ENCODE measurements around the gene TRIM25.

The TRIM25 gene

DNA sequence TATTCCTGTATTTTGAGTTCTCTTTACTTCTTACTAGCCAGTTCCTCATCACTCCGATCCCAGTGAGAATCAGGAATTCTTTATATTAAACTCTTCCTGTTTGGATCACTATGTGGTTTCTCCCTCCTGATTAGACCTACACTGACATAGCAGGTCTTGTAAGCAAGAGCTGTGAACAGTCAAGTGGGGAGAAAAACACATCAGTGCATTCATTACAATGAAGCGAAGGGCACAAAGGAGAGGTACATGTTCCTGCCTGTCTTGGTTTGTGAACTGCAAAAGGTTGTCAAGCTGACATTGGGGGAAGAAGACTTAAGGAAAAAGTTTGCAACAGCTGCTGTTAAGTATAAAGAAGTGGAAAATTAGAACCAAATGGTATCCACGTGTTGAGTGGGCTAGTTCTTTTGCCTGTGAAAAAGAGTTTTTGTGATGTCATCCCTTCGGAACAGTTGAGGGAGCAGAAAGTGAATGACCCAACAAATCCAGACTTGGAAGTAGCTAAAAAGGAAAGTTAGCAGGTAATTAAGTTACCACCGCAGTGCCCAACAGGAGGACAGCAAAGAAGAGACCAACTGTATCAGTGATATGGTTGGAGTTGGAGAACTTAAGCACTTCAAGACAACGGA lies 23.0 kb upstream of the TRIM25 start:
- Histone ChIP-seq H3K9ac (ENCODE audit: low read depth, low read length) (no peak overlapping the region), H3K9me3 (ENCODE audit: control insufficient read depth, insufficient read depth, low read length) (no peaks in the 10 kb centered on the region), H3K27me3 (ENCODE audit: control insufficient read depth, insufficient read depth, low read length) (no peaks in the 10 kb centered on the region), H3K4me3 (ENCODE audit: low read depth, low read length) (no peak overlapping the region), H3K4me1 (ENCODE audit: control insufficient read depth, insufficient read depth, low read length) (no peaks in the 10 kb centered on the region), H3K36me3 (ENCODE audit: control insufficient read depth, insufficient read depth, low read length) (peaks cover 5% of the 10 kb centered on the region)

DNA sequence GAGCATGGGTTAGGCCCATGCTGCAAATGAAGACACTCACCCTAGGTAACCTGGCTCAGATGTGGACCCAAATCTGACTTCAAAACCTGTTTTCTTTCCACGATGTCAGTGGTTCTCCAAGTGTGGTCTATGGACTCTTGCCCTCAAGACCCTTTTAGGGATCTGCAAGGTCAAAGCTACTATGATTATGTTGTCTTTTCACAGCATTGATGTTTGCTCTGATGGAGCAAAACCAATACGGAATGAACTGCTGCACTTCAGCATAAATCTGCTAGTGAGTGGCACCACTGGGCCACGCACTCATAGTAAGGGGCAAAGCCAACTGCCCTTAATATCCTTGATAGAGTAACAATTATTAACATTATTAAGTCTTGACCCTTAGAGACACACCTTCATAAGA lies 21.6 kb upstream of the TRIM25 start:
- Histone ChIP-seq H3K4me1 (ENCODE audit: control insufficient read depth, insufficient read depth, low read length) (no peaks in the 10 kb centered on the region), H3K36me3 (ENCODE audit: control insufficient read depth, insufficient read depth, low read length) (peaks cover 5% of the 10 kb centered on the region), H3K4me3 (ENCODE audit: low read depth, low read length) (no peak overlapping the region), H3K9me3 (ENCODE audit: control insufficient read depth, insufficient read depth, low read length) (no peaks in the 10 kb centered on the region), H3K27me3 (ENCODE audit: control insufficient read depth, insufficient read depth, low read length) (no peaks in the 10 kb centered on the region), H3K9ac (ENCODE audit: low read depth, low read length) (no peak overlapping the region)

DNA sequence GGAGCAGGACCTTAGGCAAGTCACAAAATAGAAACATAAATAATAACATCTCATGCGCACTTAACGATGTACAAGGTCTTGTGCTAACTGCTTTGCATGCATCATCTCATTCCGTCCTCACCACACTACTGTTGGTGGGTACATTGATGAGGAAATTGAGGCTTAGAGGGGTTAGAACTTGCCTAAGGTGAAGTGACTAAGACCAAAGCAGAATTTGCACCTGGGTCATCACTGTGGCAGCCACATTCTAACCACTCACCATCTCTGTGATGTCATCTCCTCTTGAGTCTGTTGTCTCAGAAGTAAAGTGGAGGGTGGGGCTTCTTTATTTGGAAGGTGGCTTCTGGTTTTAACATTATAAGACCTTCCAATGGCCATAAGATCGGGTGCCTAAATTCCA lies 20.4 kb upstream of the TRIM25 start:
- H3K9me3 ChIP-seq (ENCODE audit: control insufficient read depth, insufficient read depth, low read length), result no peaks in the 10 kb centered on the region
- no peaks in the 10 kb centered on the region for H3K27me3 ChIP-seq (ENCODE audit: control insufficient read depth, insufficient read depth, low read length)
- H3K9ac ChIP-seq (ENCODE audit: low read depth, low read length), result no peak overlapping the region
- no peak overlapping the region for H3K4me3 ChIP-seq (ENCODE audit: low read depth, low read length)
- peaks cover 5% of the 10 kb centered on the region for H3K36me3 ChIP-seq (ENCODE audit: control insufficient read depth, insufficient read depth, low read length)
- no peaks in the 10 kb centered on the region for H3K4me1 ChIP-seq (ENCODE audit: control insufficient read depth, insufficient read depth, low read length)

DNA sequence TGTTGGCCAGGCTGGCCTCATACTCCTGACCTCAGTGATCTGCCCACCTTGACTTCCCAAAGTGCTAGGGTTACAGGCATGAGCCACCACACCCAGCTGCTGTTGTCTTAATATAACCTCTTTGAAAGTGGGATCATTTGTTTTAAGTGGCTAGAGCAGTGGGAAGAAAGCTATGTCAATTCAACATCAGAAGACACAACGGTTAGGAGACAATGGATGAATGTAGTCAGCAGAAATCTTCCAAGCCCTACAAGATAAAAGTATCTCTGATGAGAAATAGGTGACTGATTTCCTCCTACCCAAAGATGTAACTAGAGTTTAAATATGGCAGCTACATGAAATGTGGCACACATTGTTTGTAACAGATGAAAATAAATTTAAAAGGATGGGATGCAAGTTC lies 20.0 kb upstream of the TRIM25 start:
- H3K9me3 ChIP-seq (ENCODE audit: control insufficient read depth, insufficient read depth, low read length), result no peaks in the 10 kb centered on the region
- H3K4me1 ChIP-seq (ENCODE audit: control insufficient read depth, insufficient read depth, low read length), result no peaks in the 10 kb centered on the region
- H3K4me3 ChIP-seq (ENCODE audit: low read depth, low read length), result no peak overlapping the region
- H3K27me3 ChIP-seq (ENCODE audit: control insufficient read depth, insufficient read depth, low read length), result no peaks in the 10 kb centered on the region
- H3K36me3 ChIP-seq (ENCODE audit: control insufficient read depth, insufficient read depth, low read length), result peaks cover 5% of the 10 kb centered on the region
- no peak overlapping the region for H3K9ac ChIP-seq (ENCODE audit: low read depth, low read length)

DNA sequence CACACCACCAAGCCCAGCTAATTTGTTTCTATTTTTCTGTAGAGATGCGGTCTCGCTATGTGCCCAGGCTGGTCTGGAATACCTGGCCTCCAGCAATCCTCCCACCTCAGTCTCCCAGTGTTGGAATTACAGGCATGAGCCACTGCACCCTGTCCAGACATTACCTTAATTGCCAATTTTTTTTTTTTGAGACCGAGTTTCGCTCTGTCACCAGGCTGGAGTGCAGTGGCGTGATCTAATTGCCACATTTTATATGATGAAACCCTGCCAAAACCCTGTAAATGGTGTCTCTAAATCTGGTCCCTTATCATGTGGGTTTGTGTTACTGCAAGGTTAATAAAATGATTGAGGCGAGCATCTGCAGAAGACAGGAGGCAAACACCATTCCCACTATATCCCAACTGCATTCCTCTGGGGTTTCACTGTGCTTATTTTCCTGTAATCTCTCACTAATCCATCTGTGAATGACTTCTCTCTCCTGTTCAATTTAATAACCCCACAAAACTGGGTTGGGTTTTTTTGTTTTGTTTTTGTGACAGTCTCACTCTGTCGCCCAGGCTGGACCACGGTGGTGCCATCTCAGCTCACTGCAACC lies 19.4 kb upstream of the TRIM25 start:
- Histone ChIP-seq H3K9ac (ENCODE audit: low read depth, low read length) (no peak overlapping the region), H3K9me3 (ENCODE audit: control insufficient read depth, insufficient read depth, low read length) (no peaks in the 10 kb centered on the region), H3K27me3 (ENCODE audit: control insufficient read depth, insufficient read depth, low read length) (no peaks in the 10 kb centered on the region), H3K4me1 (ENCODE audit: control insufficient read depth, insufficient read depth, low read length) (no peaks in the 10 kb centered on the region), H3K36me3 (ENCODE audit: control insufficient read depth, insufficient read depth, low read length) (peaks cover 5% of the 10 kb centered on the region), H3K4me3 (ENCODE audit: low read depth, low read length) (no peak overlapping the region)

DNA sequence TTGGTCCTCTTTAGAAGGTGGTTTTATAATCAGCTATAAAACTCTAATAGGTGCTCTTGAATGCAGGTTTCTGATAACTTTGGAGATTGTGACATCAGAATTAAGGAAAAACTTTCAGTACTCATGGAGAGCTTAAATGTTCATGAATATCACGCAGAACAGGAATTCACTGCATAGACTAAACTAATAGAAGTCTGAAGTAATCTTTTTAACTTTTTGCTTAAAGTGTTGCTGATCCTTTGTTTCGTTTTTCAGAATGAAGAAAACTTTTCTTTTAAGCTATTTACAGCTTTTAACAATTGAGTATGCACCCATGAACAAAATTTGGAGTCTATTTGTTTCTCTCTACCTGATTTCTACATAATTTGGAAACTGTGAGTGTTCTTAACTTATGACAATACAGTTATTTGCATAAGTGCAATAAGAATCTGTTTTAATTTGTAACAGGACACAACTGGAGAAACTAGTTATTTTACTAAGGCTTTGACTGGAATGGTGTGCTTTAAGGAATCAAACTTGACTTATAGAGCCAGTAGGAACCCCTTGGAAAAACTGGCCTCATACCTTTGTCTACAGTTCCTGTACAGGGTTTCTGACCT lies 17.0 kb upstream of the TRIM25 start:
- Histone ChIP-seq H3K27me3 (ENCODE audit: control insufficient read depth, insufficient read depth, low read length) (no peaks in the 10 kb centered on the region), H3K4me3 (ENCODE audit: low read depth, low read length) (no peak overlapping the region), H3K36me3 (ENCODE audit: control insufficient read depth, insufficient read depth, low read length) (no peaks in the 10 kb centered on the region), H3K9ac (ENCODE audit: low read depth, low read length) (no peak overlapping the region), H3K9me3 (ENCODE audit: control insufficient read depth, insufficient read depth, low read length) (no peaks in the 10 kb centered on the region), H3K4me1 (ENCODE audit: control insufficient read depth, insufficient read depth, low read length) (peaks cover 8% of the 10 kb centered on the region)

DNA sequence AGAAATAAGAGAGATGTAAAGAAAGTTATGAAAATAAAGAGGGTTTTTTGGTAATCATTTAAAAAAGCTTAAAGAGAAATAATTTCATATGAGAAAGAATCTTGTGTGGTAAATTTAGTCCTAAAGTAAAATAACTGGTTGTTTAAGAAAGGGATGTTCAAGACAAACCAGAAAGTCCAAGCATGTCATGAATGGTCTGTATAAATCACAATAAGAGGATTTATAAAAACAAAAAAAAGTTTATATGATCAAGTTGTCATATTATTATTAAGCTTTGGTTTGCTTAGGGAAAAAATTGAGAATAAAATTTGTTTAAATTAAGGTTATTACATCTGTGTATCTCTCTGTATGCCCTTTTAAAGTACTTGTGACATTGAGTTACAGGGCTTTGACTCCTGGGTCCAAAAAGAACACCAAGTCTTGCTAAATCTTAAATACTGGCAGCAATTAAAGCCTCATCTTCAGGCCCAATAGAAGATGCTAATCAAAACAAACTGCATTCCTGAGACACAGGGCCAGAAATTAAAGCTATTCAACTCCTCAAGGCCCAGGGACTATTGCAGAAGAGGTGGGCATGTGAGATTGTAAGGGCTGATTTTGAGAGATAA lies 15.6 kb upstream of the TRIM25 start:
- Histone ChIP-seq H3K4me3 (ENCODE audit: low read depth, low read length) (no peak overlapping the region), H3K27me3 (ENCODE audit: control insufficient read depth, insufficient read depth, low read length) (no peaks in the 10 kb centered on the region), H3K36me3 (ENCODE audit: control insufficient read depth, insufficient read depth, low read length) (no peaks in the 10 kb centered on the region), H3K4me1 (ENCODE audit: control insufficient read depth, insufficient read depth, low read length) (peaks cover 9% of the 10 kb centered on the region), H3K9me3 (ENCODE audit: control insufficient read depth, insufficient read depth, low read length) (no peaks in the 10 kb centered on the region), H3K9ac (ENCODE audit: low read depth, low read length) (no peak overlapping the region)

DNA sequence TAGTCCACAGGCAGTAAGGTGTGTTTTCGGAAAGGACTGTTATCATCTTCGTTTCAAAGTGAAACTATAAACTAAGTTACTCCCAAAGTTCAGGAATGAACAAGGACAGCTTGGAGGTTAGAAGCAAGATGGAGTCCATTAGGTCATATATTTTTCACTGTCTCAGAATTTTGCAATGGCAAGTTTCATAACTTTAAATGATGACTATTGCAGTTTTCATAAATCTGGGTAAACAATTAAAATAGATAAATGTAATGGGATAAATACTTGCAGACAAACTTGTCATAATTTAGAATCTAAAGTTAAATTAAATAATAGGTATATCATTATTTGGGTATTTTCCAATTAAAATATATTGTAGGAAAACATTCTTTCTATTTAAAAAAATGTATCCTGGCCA lies 14.7 kb upstream of the TRIM25 start:
- Histone ChIP-seq H3K36me3 (ENCODE audit: control insufficient read depth, insufficient read depth, low read length) (no peaks in the 10 kb centered on the region), H3K4me3 (ENCODE audit: low read depth, low read length) (no peak overlapping the region), H3K9me3 (ENCODE audit: control insufficient read depth, insufficient read depth, low read length) (no peaks in the 10 kb centered on the region), H3K4me1 (ENCODE audit: control insufficient read depth, insufficient read depth, low read length) (peaks cover 9% of the 10 kb centered on the region), H3K27me3 (ENCODE audit: control insufficient read depth, insufficient read depth, low read length) (no peaks in the 10 kb centered on the region), H3K9ac (ENCODE audit: low read depth, low read length) (no peak overlapping the region)

DNA sequence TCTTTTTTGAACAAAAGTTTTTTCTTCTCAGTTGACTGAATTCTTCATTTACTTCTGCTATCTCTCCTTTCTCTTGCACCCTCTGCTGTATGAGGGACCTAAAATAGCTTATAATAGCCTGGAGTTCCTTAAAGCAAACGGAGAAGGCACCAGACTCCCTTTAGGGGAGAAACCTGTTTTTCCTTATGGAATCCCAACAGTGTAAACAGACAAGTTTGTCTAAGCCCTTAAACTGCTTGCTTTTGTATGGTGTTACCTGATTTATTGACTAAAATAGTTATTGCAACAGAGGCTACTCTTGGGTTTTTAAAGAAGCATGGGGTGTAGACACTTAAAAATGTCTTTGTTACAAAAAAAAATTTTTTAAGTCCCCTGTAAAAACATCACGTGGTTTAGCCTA lies 12.9 kb upstream of the TRIM25 start:
- Histone ChIP-seq H3K36me3 (ENCODE audit: control insufficient read depth, insufficient read depth, low read length) (no peaks in the 10 kb centered on the region), H3K4me3 (ENCODE audit: low read depth, low read length) (peak overlapping the region; percentile 2), H3K9me3 (ENCODE audit: control insufficient read depth, insufficient read depth, low read length) (no peaks in the 10 kb centered on the region), H3K9ac (ENCODE audit: low read depth, low read length) (no peak overlapping the region), H3K4me1 (ENCODE audit: control insufficient read depth, insufficient read depth, low read length) (peaks cover 9% of the 10 kb centered on the region), H3K27me3 (ENCODE audit: control insufficient read depth, insufficient read depth, low read length) (no peaks in the 10 kb centered on the region)

DNA sequence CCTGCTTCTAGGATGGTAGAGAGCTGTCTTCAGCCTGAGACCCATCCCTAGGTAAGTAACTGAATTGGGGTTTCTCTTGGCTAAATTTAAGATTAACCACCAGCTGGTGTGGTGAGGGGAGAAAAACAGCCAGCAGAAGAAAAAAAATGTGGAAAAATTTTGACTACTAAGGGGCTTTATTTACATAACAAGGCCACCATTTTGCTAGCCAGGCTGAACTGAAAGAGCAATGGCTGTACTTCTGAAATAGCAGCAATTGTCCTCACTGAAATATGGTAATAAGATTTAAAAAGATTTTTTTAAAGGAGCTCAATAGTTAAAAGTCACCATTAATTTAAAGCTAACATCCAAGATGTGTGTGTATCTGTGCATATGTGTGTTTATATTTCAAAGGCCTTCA lies 12.4 kb upstream of the TRIM25 start:
- H3K9ac ChIP-seq (ENCODE audit: low read depth, low read length), result no peak overlapping the region

DNA sequence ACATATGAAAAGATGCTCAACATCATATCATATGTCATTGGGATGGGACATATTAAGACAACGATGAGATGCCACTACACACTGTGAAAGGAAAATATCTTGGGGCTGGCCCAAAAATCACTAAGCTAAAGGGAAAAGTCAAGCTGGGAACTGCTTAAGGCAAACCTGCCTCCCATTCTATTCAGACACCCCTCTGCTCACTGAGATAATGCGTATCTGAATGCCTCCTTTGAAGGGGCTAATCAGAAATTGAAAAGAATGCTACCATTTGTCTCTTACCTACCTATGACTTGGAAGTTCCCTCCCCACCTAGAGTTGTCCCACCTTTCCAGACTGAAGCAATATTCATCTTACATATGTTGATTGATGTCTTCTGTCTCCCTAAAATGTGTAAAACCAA lies 11.2 kb upstream of the TRIM25 start:
- Histone ChIP-seq H3K9me3 (ENCODE audit: control insufficient read depth, insufficient read depth, low read length) (no peaks in the 10 kb centered on the region), H3K4me1 (ENCODE audit: control insufficient read depth, insufficient read depth, low read length) (peaks cover 9% of the 10 kb centered on the region), H3K36me3 (ENCODE audit: control insufficient read depth, insufficient read depth, low read length) (no peaks in the 10 kb centered on the region), H3K27me3 (ENCODE audit: control insufficient read depth, insufficient read depth, low read length) (no peaks in the 10 kb centered on the region), H3K9ac (ENCODE audit: low read depth, low read length) (no peak overlapping the region), H3K4me3 (ENCODE audit: low read depth, low read length) (no peak overlapping the region)

More for the DNA sequence above, 12.4 kb upstream of the TRIM25 start:
- no peaks in the 10 kb centered on the region for H3K9me3 ChIP-seq (ENCODE audit: control insufficient read depth, insufficient read depth, low read length)
- H3K27me3 ChIP-seq (ENCODE audit: control insufficient read depth, insufficient read depth, low read length), result no peaks in the 10 kb centered on the region
- H3K4me3 ChIP-seq (ENCODE audit: low read depth, low read length), result no peak overlapping the region
- H3K4me1 ChIP-seq (ENCODE audit: control insufficient read depth, insufficient read depth, low read length), result peaks cover 9% of the 10 kb centered on the region
- no peaks in the 10 kb centered on the region for H3K36me3 ChIP-seq (ENCODE audit: control insufficient read depth, insufficient read depth, low read length)

DNA sequence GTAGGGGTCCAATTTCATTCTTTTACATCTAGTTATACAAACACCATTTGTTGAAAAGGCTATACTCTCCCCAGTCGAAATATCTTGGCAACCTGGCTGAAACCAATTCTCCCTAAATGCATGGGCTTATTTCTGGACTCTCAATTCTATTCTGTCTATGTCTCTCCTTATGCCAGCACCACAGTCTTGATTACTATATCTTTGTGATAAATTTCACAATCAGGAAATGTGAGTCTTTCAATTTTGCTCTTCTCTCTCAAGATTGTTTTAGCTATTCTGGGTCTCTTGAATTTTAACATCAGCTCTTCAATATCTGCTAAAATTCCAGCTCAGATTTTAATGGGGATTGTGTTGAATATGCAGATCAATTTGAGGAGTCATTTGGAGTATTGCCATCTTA lies 5.9 kb upstream of the TRIM25 start:
- H3K9me3 ChIP-seq (ENCODE audit: control insufficient read depth, insufficient read depth, low read length), result no peaks in the 10 kb centered on the region

More for the DNA sequence above, 5.9 kb upstream of the TRIM25 start:
- Histone ChIP-seq H3K4me1 (ENCODE audit: control insufficient read depth, insufficient read depth, low read length) (no peaks in the 10 kb centered on the region), H3K27me3 (ENCODE audit: control insufficient read depth, insufficient read depth, low read length) (peaks cover 16% of the 10 kb centered on the region), H3K9ac (ENCODE audit: low read depth, low read length) (no peak overlapping the region), H3K4me3 (ENCODE audit: low read depth, low read length) (no peak overlapping the region), H3K36me3 (ENCODE audit: control insufficient read depth, insufficient read depth, low read length) (no peaks in the 10 kb centered on the region)

Data from iPS-15b (cell line).